GM18505 (cell line): ENCODE data around the gene UFD1.

Experiments used
- ATAC-seq: cut with Tn5 transposase; IDR thresholded peaks from one replicate; pipeline ENCODE4 v1.9.1; 2021; ENCODE audit not compliant: unreplicated experiment
- POLR2A ChIP-seq: IDR thresholded peaks from 4 replicates; pipeline ENCODE4 v1.6.1; 2011; ENCODE audit warnings: borderline replicate concordance; ENCODE audit not compliant: insufficient read depth, insufficient read length; ENCODE audit errors: extremely low read depth

Gene UFD1

GRCh38 chr22:19434401-19434800, 44.6 kb downstream of the UFD1 start:
- no peak for ATAC-seq
- TF ChIP-seq POLR2A, result no peak

GRCh38 chr22:19432133-19432851, 46.7 kb downstream of the UFD1 start, which contains the start of gene MRPL40:
MRPL40 (plus strand) TSS chr22:19432545; CDS start chr22:19432555, 10 bp downstream.
- peak; percentile 66 for ATAC-seq
- TF ChIP-seq POLR2A, result peak; percentile 98

GRCh38 chr22:19431649-19432132, 47.3 kb downstream of the UFD1 start, which contains the start of gene HIRA:
HIRA (minus strand) TSS chr22:19431733; CDS start chr22:19431476, 257 bp downstream.
- no peak for TF ChIP-seq POLR2A
- ATAC-seq, result peak; percentile 48

DNA sequence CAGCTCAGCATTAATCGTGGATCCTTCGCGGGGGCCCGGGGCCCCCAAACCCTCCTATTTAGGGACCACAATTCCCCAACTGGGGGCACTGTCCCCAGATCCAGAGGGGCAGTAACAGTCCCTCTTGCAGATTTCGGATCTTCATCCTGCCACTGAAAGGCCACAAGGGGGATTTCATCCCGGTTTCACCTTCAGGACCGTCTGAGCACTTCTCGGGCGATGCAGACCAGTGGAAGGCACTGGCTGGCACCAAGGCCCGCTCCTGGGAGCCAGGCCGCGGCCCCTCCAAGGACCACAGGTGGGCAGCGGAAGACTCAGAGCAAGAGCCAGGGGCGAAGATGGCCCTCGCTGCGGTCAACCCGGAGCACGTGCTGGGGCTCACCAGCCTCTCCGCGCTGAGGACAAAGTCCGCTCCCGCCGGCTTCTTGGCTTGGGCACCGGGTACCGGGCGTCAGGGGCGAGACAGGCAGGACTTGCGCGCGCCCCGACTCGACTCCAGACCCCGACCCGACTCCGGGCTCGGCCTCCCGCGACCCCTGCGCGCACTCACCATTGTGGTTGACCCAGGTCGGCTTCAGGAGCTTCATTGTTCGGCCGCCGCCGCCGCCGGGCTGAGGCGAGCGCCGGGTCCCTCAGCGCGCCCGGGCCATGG, 48.0 kb downstream of the UFD1 start:
- ATAC-seq, result peak; percentile 4
- no peak for TF ChIP-seq POLR2A

DNA sequence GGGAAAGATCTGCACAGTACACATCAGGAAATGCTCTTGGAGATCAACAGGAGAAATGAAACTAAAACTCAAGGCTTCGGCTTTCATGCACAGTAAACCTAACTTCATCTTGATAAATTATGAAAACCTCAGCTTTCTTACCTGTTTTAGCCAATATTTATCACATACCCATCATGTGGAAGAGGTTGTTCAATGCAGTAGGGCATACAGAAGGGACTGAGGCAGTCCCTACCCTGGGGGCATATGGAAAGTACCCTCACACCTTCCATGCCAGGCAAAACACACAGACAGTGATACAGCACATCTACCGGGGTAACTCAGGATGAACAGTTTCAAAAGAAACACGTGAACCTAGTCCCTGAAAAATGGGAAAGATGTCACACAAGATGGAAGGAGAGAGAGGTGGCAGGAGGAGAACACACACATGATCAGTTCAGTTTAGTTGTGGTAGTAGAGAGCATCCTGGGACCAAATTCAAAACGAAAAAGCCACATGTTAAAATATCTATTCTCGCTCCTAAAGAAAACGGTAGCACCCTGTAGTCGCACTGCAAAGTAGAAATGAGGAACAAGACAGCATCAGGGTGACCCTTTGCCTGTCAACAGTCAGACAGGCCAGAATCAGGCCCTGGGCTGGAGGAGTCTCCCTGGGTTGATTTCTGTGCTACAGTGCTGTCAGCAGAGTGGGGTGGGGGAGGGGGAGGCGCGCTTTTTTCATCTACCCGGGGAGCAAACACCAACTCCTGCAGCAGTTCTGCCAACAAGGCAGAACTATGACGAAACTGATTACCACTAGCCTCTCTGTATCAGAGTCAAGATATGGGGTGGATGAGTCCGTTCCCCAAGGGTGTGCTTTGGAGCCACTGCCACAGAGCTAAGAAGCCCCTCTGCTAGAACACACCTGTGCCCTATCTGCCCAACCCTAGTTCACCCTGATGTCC, 48.8 kb downstream of the UFD1 start:
- no peak for ATAC-seq
- TF ChIP-seq POLR2A, result peak; percentile 56

- no peak for TF ChIP-seq POLR2A
- no peak for ATAC-seq
These were observed 54.9 kb downstream of the UFD1 start for GRCh38 chr22:19424186-19424500.

GRCh38 chr22:19422440-19423301, 56.3 kb downstream of the UFD1 start:
- no peak for ATAC-seq
- no peak for TF ChIP-seq POLR2A

DNA sequence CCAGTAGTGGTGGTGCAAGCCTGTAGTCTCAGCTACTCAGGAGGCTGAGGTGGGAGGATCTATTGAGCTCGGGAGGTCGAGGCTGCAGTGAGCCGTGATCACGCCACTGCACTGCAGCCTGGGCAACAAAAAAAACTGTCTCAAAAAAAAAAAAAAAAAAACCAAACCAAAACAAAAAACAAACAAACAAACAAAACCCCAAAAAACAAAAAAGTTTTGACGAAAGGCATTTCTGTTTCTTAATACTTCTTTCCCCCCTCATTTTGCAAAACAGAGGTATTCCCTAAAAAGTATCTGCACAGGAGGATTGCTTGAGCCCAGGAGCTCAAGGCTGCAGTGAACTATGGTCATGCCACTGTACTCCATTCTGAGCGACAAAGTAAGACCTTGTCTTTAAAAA, 58.7 kb downstream of the UFD1 start:
- no peak for ATAC-seq

DNA sequence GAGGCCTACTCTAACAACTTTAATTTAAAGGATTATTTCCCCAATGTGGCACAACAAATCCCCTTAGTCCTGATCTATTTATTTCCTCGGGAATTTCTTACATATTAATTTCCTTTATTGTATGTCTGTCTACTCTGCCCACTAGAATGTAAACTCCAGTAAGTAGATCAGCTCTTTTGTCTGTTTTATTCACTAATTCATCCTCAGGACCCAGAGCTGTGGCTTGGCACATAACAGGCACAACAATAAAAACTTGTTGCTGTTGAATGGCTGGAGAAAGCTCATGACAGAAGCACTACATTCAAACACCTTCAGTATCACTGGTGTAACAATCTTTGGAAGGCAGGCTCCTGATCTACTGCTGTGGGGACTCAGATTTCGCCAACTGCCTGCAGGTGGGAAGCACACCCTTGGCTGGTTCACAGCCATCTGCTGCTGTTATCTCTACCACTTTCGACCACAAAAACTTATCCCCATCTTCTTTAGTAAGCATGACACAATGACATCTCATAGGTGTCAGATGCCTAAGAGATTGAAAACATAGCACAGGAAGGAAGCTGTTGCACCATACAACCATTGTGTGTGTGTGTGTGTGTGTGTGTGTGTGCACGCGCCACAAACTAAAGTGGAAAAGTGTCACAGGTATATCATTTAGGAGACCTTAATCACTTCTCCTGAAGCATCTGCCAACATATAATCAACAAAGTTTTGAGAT, 59.4 kb downstream of the UFD1 start:
- no peak for TF ChIP-seq POLR2A
- ATAC-seq, result peak; percentile 69

More for the DNA sequence above, 58.7 kb downstream of the UFD1 start:
- TF ChIP-seq POLR2A, result no peak

DNA sequence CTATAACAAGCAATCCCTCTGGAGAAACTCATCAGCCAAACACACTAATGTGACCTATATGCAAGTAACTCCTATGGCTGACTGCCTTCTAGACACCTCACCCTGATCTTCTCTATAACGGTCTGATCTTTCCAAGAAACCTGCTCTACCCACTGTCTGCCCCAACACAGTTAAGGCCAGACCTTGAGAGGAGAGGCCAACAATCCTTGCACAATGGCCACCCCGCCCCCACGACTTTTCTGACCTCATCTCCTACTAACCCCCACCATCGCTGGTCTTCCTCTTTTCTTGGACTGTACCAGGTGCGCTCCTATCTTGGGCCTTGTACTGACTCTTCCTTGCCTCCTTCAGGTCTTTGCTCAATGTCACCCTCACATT, 59.9 kb downstream of the UFD1 start:
- no peak for ATAC-seq
- no peak for TF ChIP-seq POLR2A

GRCh38 chr22:19412923-19413322, 66.1 kb downstream of the UFD1 start:
- no peak for TF ChIP-seq POLR2A
- ATAC-seq, result no peak

DNA sequence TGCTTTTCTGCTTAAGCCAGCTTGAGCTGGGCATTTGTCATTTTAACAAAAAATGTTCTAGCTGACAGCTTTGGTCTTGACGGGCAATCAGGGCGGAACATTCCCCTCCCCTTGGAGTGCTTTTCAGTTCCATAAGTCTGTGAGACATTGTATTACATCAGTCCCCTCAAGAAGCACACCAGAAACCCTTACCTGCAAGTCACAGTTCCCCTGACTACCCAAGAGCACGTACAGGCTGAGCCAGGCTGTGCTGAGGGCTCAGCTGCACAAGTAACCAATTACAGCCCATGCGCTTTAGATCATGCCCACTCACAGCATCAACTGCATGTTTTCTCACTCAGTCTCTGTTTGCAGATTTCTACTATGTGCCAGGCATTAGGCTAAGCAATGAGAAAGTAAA, 66.5 kb downstream of the UFD1 start:
- ATAC-seq, result no peak
- no peak for TF ChIP-seq POLR2A

DNA sequence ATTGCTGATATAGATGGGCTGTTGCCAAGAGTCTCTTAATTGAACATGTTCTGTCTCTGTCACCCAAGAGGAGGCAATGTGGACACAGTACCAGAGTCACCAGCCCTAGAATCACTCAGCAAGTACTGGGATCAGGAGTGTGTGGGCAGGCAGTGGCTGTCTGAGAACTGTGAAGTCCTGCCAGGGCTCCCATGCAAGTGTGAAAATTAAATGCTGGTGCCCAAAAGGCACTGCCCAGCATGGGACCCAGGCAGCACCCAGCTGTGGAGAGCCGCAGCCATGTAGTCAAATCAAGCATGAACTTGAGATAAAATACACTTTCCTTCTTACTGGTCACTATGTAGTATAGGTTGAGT, 67.3 kb downstream of the UFD1 start:
- no peak for TF ChIP-seq POLR2A
- no peak for ATAC-seq
